ENCODE results near the gene SYTL5. TPM values are rescaled to one million over a fixed set of nuclear protein-coding genes. Genes with fewer than 3 reads are reported as not detected.

SYTL5 gene
- total and polyA plus RNA-seq, 2 of the 4 experiments (the other 2 are of a cell fraction): 0.19 to 0.54 TPM

DNA sequence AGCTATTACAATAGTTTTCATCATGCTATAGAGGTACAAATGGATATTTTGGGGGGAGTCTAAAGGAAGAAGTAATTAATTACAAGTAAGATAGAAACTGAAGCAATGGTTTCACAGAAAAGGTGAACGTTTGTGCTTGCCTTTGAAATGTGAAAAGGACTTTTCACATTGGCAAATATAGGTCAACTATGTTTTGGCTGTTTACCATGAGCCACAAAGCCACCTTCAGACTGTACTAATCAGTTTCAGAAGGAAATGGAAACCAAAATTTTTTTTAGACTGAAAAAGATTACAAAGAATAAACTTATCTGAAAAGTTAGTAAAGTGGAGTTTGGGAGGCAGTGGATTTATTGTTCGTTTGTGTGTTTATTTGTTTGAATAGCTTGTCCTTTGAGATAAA is 32.1 kb downstream of the SYTL5 start:
- Histone ChIP-seq H3K4me3 (ENCODE audit: insufficient read depth, low read depth, low read length) (no peak overlapping the region), H2BK15ac (ENCODE audit: low read depth, low read length) (no peak overlapping the region), H2BK20ac (ENCODE audit: low read depth, low read length) (no peak overlapping the region), H3K4me1 (ENCODE audit: control insufficient read depth, insufficient read depth, low read length) (no peaks in the 10 kb centered on the region), H4K5ac (ENCODE audit: low read depth, low read length) (no peak overlapping the region), H4K8ac (ENCODE audit: low read depth in 2 of 2, low read length in 2 of 2) (no peak overlapping the region), H2BK120ac (ENCODE audit: low read depth, low read length) (no peak overlapping the region), H3K9me1 (ENCODE audit: insufficient read depth, low read length) (no peaks in the 10 kb centered on the region), H3K4me2 (ENCODE audit: low read depth, low read length) (no peak overlapping the region), H3K9ac (ENCODE audit: low read depth, low read length) (no peak overlapping the region), H3K4ac (ENCODE audit: low read depth, low read length) (no peak overlapping the region), H2AK9ac (replicated peaks; ENCODE audit: low read depth, low read length, poor library complexity) (no peak overlapping the region), H4K91ac (ENCODE audit: insufficient read depth, low read depth, low read length) (no peak overlapping the region), H3K56ac (ENCODE audit: extremely low read depth, insufficient read depth, low read length) (no peak overlapping the region), H2AK5ac (ENCODE audit: low read depth, low read length) (no peak overlapping the region), H2AFZ (replicated peaks; ENCODE audit: low read length, poor library complexity) (no peak overlapping the region), H3K27ac (ENCODE audit: insufficient read depth, low read length) (no peak overlapping the region), H3K27me3 (ENCODE audit: control insufficient read depth, insufficient read depth, low read length) (no peaks in the 10 kb centered on the region), H3K18ac (ENCODE audit: low read depth, low read length) (no peak overlapping the region), H3K23ac (ENCODE audit: low read depth, low read length) (no peak overlapping the region), H3K36me3 (ENCODE audit: control insufficient read depth, insufficient read depth, low read length) (no peaks in the 10 kb centered on the region), H3K14ac (replicated peaks; ENCODE audit: low read depth, low read length) (no peak overlapping the region), H3K79me1 (ENCODE audit: low read depth in 1 of 2, low read length in 2 of 2) (no peaks in the 10 kb centered on the region), H4K20me1 (ENCODE audit: insufficient read depth, low read length) (no peaks in the 10 kb centered on the region), H2BK5ac (ENCODE audit: low read depth, low read length, poor library complexity, severe bottlenecking) (no peak overlapping the region), H3K9me3 (ENCODE audit: control insufficient read depth, insufficient read depth, low read length) (no peaks in the 10 kb centered on the region)
- DNase-seq (no peak), ATAC-seq (ENCODE audit: low read depth) (no peak)
- intact Hi-C loops (cut with micrococcal nuclease) (no loop called here), in situ Hi-C loops (cut with MboI; ENCODE audit: low sequenced_read_pairs) (loop anchor here (25.0 kb wide), 1 partner anchor 99 kb away; no protein-coding TSS in a partner anchor), dilution Hi-C loops (cut with HindIII; ENCODE audit: low sequenced_read_pairs, unreplicated experiment) (no loop called here)
- ChIA-PET CTCF (no interaction called here), POLR2A (ENCODE audit: unreplicated experiment) (no interaction called here)
- BruUV-seq (replicated peaks): no TSS peak
- TF ChIP-seq NFE2L2 (IDR thresholded peaks at IDR 0.05; ENCODE audit: low read depth, low read length) (no peak), MAFK (IDR thresholded peaks at IDR 0.05; ENCODE audit: low read depth, low read length) (no peak), SMC3 (IDR thresholded peaks at IDR 0.05; ENCODE audit: low read depth, low read length) (no peak), BHLHE40 (IDR thresholded peaks at IDR 0.05; ENCODE audit: low read depth, low read length) (no peak), RCOR1 (IDR thresholded peaks at IDR 0.05; ENCODE audit: insufficient replicate concordance, low read length) (no peak)
- 100% methylated on average over 1 of the region's 2 CpGs; no CpG with 5 or more reads in 1 of the 2 experiments for WGBS, 2 experiments (ENCODE audit: extremely low coverage in 2 of 2, insufficient read length in 1 of 2)

Data from IMR-90 (cell line).